ENCODE data around the gene CDC37. TPM values are rescaled to one million over a fixed set of nuclear protein-coding genes. Genes with fewer than 3 reads are reported as not detected.
A peak's percentile ranks its signal among the peaks of the same experiment; 100 is the strongest.

The CDC37 gene
- polyA plus RNA-seq (2013, experiment 1 of 2) = 222 TPM
- polyA plus RNA-seq (2013, experiment 2 of 2) = 182 TPM

- peaks cover 28% of the 10 kb centered on the region for H3K36me3 ChIP-seq (ENCODE audit: control insufficient read depth, insufficient read depth, low read length)
- peak within 1 kb of the TSS; percentile 100 for H3K4me3 ChIP-seq (ENCODE audit: extremely low read depth, insufficient read depth, low read length, poor library complexity, severe bottlenecking)
- H3K9me3 ChIP-seq (ENCODE audit: control insufficient read depth, low read length) = no peaks in the 10 kb centered on the region
- 1% methylated on average over 54 to 61 of the region's 69 CpGs for WGBS, 2 experiments (ENCODE audit: insufficient coverage in 2 of 2)
- peaks cover 13% of the 10 kb centered on the region for H3K4me1 ChIP-seq (ENCODE audit: control insufficient read depth, insufficient read depth, low read length, poor library complexity, severe bottlenecking)
- peak within 1 kb of the TSS; percentile 77 for H3K27ac ChIP-seq (ENCODE audit: low read depth, low read length, severe bottlenecking)
These were observed at the start of gene CDC37 for GRCh38 chr19:10403137-10404021. Gene CDC37 (minus strand): TSS chr19:10403542. CDS start chr19:10403479, 63 bp downstream.

GRCh38 chr19:10450853-10451609 lies 47.7 kb upstream of the CDC37 start:
- H3K36me3 ChIP-seq (ENCODE audit: control insufficient read depth, insufficient read depth, low read length) = peaks cover 3% of the 10 kb centered on the region
- H3K4me3 ChIP-seq (ENCODE audit: extremely low read depth, insufficient read depth, low read length, poor library complexity, severe bottlenecking) = no peak overlapping the region
- 85 to 91% methylated on average over 16 to 18 of the region's 25 CpGs for WGBS, 2 experiments (ENCODE audit: insufficient coverage in 2 of 2)
- no peaks in the 10 kb centered on the region for H3K4me1 ChIP-seq (ENCODE audit: control insufficient read depth, insufficient read depth, low read length, poor library complexity, severe bottlenecking)
- H3K9me3 ChIP-seq (ENCODE audit: control insufficient read depth, low read length) = no peaks in the 10 kb centered on the region
- H3K27ac ChIP-seq (ENCODE audit: low read depth, low read length, severe bottlenecking) = no peak overlapping the region

- Histone ChIP-seq H3K4me1 (ENCODE audit: control insufficient read depth, insufficient read depth, low read length, poor library complexity, severe bottlenecking) (no peaks in the 10 kb centered on the region), H3K9me3 (ENCODE audit: control insufficient read depth, low read length) (no peaks in the 10 kb centered on the region), H3K36me3 (ENCODE audit: control insufficient read depth, insufficient read depth, low read length) (peaks cover 3% of the 10 kb centered on the region), H3K27ac (ENCODE audit: low read depth, low read length, severe bottlenecking) (no peak overlapping the region), H3K4me3 (ENCODE audit: extremely low read depth, insufficient read depth, low read length, poor library complexity, severe bottlenecking) (no peak overlapping the region)
- 91 to 95% methylated on average over 10 of the region's 14 CpGs for WGBS, 2 experiments (ENCODE audit: insufficient coverage in 2 of 2)
These were observed 47.0 kb upstream of the CDC37 start for GRCh38 chr19:10450191-10450852.

- no peaks in the 10 kb centered on the region for H3K4me1 ChIP-seq (ENCODE audit: control insufficient read depth, insufficient read depth, low read length, poor library complexity, severe bottlenecking)
- H3K4me3 ChIP-seq (ENCODE audit: extremely low read depth, insufficient read depth, low read length, poor library complexity, severe bottlenecking) = no peak overlapping the region
- no peaks in the 10 kb centered on the region for H3K9me3 ChIP-seq (ENCODE audit: control insufficient read depth, low read length)
- peaks cover 3% of the 10 kb centered on the region for H3K36me3 ChIP-seq (ENCODE audit: control insufficient read depth, insufficient read depth, low read length)
- H3K27ac ChIP-seq (ENCODE audit: low read depth, low read length, severe bottlenecking) = no peak overlapping the region
- 85 to 96% methylated on average over 3 to 7 of the region's 7 CpGs for WGBS, 2 experiments (ENCODE audit: insufficient coverage in 2 of 2)
These were observed 45.7 kb upstream of the CDC37 start for GRCh38 chr19:10449037-10449436.

- Histone ChIP-seq H3K9me3 (ENCODE audit: control insufficient read depth, low read length) (no peaks in the 10 kb centered on the region), H3K27ac (ENCODE audit: low read depth, low read length, severe bottlenecking) (no peak overlapping the region), H3K4me1 (ENCODE audit: control insufficient read depth, insufficient read depth, low read length, poor library complexity, severe bottlenecking) (no peaks in the 10 kb centered on the region), H3K36me3 (ENCODE audit: control insufficient read depth, insufficient read depth, low read length) (no peaks in the 10 kb centered on the region), H3K4me3 (ENCODE audit: extremely low read depth, insufficient read depth, low read length, poor library complexity, severe bottlenecking) (no peak overlapping the region)
- 93 to 100% methylated on average over 1 to 3 of the region's 3 CpGs for WGBS, 2 experiments (ENCODE audit: insufficient coverage in 2 of 2)
These were observed 39.4 kb upstream of the CDC37 start for GRCh38 chr19:10442698-10443097.

- Histone ChIP-seq H3K4me3 (ENCODE audit: extremely low read depth, insufficient read depth, low read length, poor library complexity, severe bottlenecking) (no peak overlapping the region), H3K9me3 (ENCODE audit: control insufficient read depth, low read length) (no peaks in the 10 kb centered on the region), H3K36me3 (ENCODE audit: control insufficient read depth, insufficient read depth, low read length) (no peaks in the 10 kb centered on the region), H3K4me1 (ENCODE audit: control insufficient read depth, insufficient read depth, low read length, poor library complexity, severe bottlenecking) (no peaks in the 10 kb centered on the region), H3K27ac (ENCODE audit: low read depth, low read length, severe bottlenecking) (no peak overlapping the region)
- WGBS, 2 experiments (ENCODE audit: insufficient coverage in 2 of 2) = 82 to 90% methylated on average over 3 to 4 of the region's 5 CpGs
These were observed 36.2 kb upstream of the CDC37 start for GRCh38 chr19:10439588-10439987.

GRCh38 chr19:10433131-10433536 lies 29.8 kb upstream of the CDC37 start:
- 93 to 100% methylated on average over 4 to 9 of the region's 10 CpGs for WGBS, 2 experiments (ENCODE audit: insufficient coverage in 2 of 2)
- Histone ChIP-seq H3K36me3 (ENCODE audit: control insufficient read depth, insufficient read depth, low read length) (no peaks in the 10 kb centered on the region), H3K9me3 (ENCODE audit: control insufficient read depth, low read length) (no peaks in the 10 kb centered on the region)

GRCh38 chr19:10432736-10433130 lies 29.4 kb upstream of the CDC37 start:
- 88 to 89% methylated on average over 1 to 2 of the region's 2 CpGs for WGBS, 2 experiments (ENCODE audit: insufficient coverage in 2 of 2)
- Histone ChIP-seq H3K4me1 (ENCODE audit: control insufficient read depth, insufficient read depth, low read length, poor library complexity, severe bottlenecking) (peaks cover 15% of the 10 kb centered on the region), H3K36me3 (ENCODE audit: control insufficient read depth, insufficient read depth, low read length) (no peaks in the 10 kb centered on the region), H3K9me3 (ENCODE audit: control insufficient read depth, low read length) (no peaks in the 10 kb centered on the region), H3K27ac (ENCODE audit: low read depth, low read length, severe bottlenecking) (no peak overlapping the region), H3K4me3 (ENCODE audit: extremely low read depth, insufficient read depth, low read length, poor library complexity, severe bottlenecking) (peak overlapping the region; percentile 36)

More at GRCh38 chr19:10433131-10433536, 29.8 kb upstream of the CDC37 start:
- Histone ChIP-seq H3K27ac (ENCODE audit: low read depth, low read length, severe bottlenecking) (no peak overlapping the region), H3K4me1 (ENCODE audit: control insufficient read depth, insufficient read depth, low read length, poor library complexity, severe bottlenecking) (peaks cover 12% of the 10 kb centered on the region), H3K4me3 (ENCODE audit: extremely low read depth, insufficient read depth, low read length, poor library complexity, severe bottlenecking) (no peak overlapping the region)

- no peaks in the 10 kb centered on the region for H3K9me3 ChIP-seq (ENCODE audit: control insufficient read depth, low read length)
- 14 to 19% methylated on average over 30 to 37 of the region's 64 CpGs for whole genome bisulfite sequencing, 2 experiments (ENCODE audit: insufficient coverage in 2 of 2)
- no peak overlapping the region for H3K27ac ChIP-seq (ENCODE audit: low read depth, low read length, severe bottlenecking)
- H3K4me1 ChIP-seq (ENCODE audit: control insufficient read depth, insufficient read depth, low read length, poor library complexity, severe bottlenecking) = peaks cover 15% of the 10 kb centered on the region
- H3K36me3 ChIP-seq (ENCODE audit: control insufficient read depth, insufficient read depth, low read length) = no peaks in the 10 kb centered on the region
- peak overlapping the region; percentile 36 for H3K4me3 ChIP-seq (ENCODE audit: extremely low read depth, insufficient read depth, low read length, poor library complexity, severe bottlenecking)
These were observed 28.8 kb upstream of the CDC37 start for GRCh38 chr19:10431943-10432735.
